ENCODE results near the gene MRPS18B.

GRCh38 chr6:30651143-30651542 is 33.5 kb downstream of the MRPS18B start:
- TF ChIP-seq, protein P1, sequence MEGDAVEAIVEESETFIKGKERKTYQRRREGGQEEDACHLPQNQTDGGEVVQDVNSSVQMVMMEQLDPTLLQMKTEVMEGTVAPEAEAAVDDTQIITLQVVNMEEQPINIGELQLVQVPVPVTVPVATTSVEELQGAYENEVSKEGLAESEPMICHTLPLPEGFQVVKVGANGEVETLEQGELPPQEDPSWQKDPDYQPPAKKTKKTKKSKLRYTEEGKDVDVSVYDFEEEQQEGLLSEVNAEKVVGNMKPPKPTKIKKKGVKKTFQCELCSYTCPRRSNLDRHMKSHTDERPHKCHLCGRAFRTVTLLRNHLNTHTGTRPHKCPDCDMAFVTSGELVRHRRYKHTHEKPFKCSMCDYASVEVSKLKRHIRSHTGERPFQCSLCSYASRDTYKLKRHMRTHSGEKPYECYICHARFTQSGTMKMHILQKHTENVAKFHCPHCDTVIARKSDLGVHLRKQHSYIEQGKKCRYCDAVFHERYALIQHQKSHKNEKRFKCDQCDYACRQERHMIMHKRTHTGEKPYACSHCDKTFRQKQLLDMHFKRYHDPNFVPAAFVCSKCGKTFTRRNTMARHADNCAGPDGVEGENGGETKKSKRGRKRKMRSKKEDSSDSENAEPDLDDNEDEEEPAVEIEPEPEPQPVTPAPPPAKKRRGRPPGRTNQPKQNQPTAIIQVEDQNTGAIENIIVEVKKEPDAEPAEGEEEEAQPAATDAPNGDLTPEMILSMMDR (IDR thresholded peaks at IDR 0.05): no peak
- no peak for TF ChIP-seq POLR2AphosphoS5 (IDR thresholded peaks at IDR 0.05)

Data from prostate gland (tissue), 2 donors.